GM10248 (cell line): ENCODE measurements around the gene CPSF6.

Experiments
- CTCF ChIA-PET: fragments of 300-600 bp; sonication (Branson Sonifier 250); formaldehyde crosslinking; extraction: SDS; loops from one replicate; lab custom pipeline; 2021; ENCODE audit warnings: antibody characterized with exemption; lab: Yijun Ruan, JAX
- POLR2A ChIA-PET: fragments of 350-650 bp; sonication (Branson Sonifier 250); formaldehyde crosslinking; extraction: SDS; loops from one replicate; lab custom pipeline; 2020; ENCODE audit warnings: antibody characterized with exemption; lab: Yijun Ruan, JAX
- DNase-seq: peaks from one replicate; pipeline ENCODE4 v3.0.0; 2012; ENCODE audit errors: extremely low spot score
- CTCF ChIP-seq: IDR thresholded peaks from 2 replicates; pipeline ENCODE4 v1.5.1; 2012; ENCODE audit warnings: mild to moderate bottlenecking, low read depth; ENCODE audit errors: extremely low read depth, missing control alignments, control extremely low read depth

CPSF6 gene

GRCh38 chr12:69241438-69242092, 2.2 kb downstream of the CPSF6 start:
- TF ChIP-seq CTCF = no peak
- POLR2A ChIA-PET = no interaction called here
- no peak for DNase-seq
- CTCF ChIA-PET = interaction anchor here (1.2 to 5.9 kb wide), 3 partner anchors 12 to 85 kb away, joined by 4 to 47 read pairs (median 6); no protein-coding TSS in a partner anchor

- peak; percentile 23 for DNase-seq
- no peak for TF ChIP-seq CTCF
- ChIA-PET CTCF (interaction anchor here (1.0 to 5.9 kb wide), 4 partner anchors 10 to 88 kb away, joined by 3 to 47 read pairs (median 8); no protein-coding TSS in a partner anchor), POLR2A (interaction anchor here (1.3 kb wide), 1 partner anchor 10 kb away, joined by 5 read pairs; no protein-coding TSS in a partner anchor)
Measured at GRCh38 chr12:69243099-69244084, 4.0 kb downstream of the CPSF6 start.

- TF ChIP-seq CTCF = no peak
Measured at GRCh38 chr12:69247268-69248018, 8.1 kb downstream of the CPSF6 start.

GRCh38 chr12:69252033-69252432, 12.7 kb downstream of the CPSF6 start:
- DNase-seq = no peak
- CTCF ChIA-PET = interaction anchor here (0.7 to 4.3 kb wide), 7 partner anchors 8 to 95 kb away, joined by 3 to 99 read pairs (median 4); no protein-coding TSS in a partner anchor
- POLR2A ChIA-PET = no interaction called here
- no peak for TF ChIP-seq CTCF

More at GRCh38 chr12:69247268-69248018, 8.1 kb downstream of the CPSF6 start:
- POLR2A ChIA-PET = interaction anchor here (0.6 to 2.3 kb wide), 2 partner anchors 84 to 91 kb away, joined by 3 to 5 read pairs; no protein-coding TSS in a partner anchor
- DNase-seq = no peak
- CTCF ChIA-PET = interaction anchor here (0.9 to 2.3 kb wide), 5 partner anchors 9 to 91 kb away, joined by 3 to 10 read pairs (median 4); no protein-coding TSS in a partner anchor

- POLR2A ChIA-PET = interaction anchor here (1.8 kb wide), 1 partner anchor 11 kb away, joined by 5 read pairs; no protein-coding TSS in a partner anchor
- CTCF ChIA-PET = interaction anchor here (1.0 to 4.3 kb wide), 15 partner anchors 10 to 331 kb away, joined by 3 to 99 read pairs (median 4); partner anchors contain the start of gene CCT2
- TF ChIP-seq CTCF = peak; percentile 63
- DNase-seq = peak; percentile 49
Measured at GRCh38 chr12:69254046-69254445, 14.7 kb downstream of the CPSF6 start.
